GM12878 (cell line): ENCODE results near the gene IL3. TPM values are rescaled to one million over a fixed set of nuclear protein-coding genes. Genes with fewer than 3 reads are reported as not detected.

Experiments
- ATAC-seq: fragments of 200-7000 bp; cut with Tn5 transposase; 3 replicates; pipeline ENCODE4 v1.9.1; 2020; ENCODE audit warnings: mild to moderate bottlenecking, moderate library complexity
- BruUV-seq: library from RNA; stranded (reverse); fragments of 400-500 nt; replicated peaks from 2 replicates; lab custom pipeline; 2021; lab: Mats Ljungman, UMichigan
- CTCF ChIA-PET: fragments of 300-600 bp; sonication (Branson Sonifier 250); formaldehyde crosslinking; extraction: SDS; loops from one replicate; lab custom pipeline; 2021; ENCODE audit warnings: inconsistent platforms; lab: Yijun Ruan, JAX
- POLR2A ChIA-PET: fragments of 350-600 bp; formaldehyde crosslinking; extraction: SDS; loops from one replicate; lab custom pipeline; 2021; ENCODE audit warnings: inconsistent platforms; lab: Charles Lee
- RAD21 ChIA-PET: fragments of 300-600 bp; sonication (Branson Sonifier 250); formaldehyde crosslinking; loops from one replicate; lab custom pipeline; 2023; ENCODE audit warnings: antibody characterized with exemption; ENCODE audit not compliant: unreplicated experiment; lab: Charles Lee
- SMC1A ChIA-PET: fragments of 300-600 bp; sonication (Branson Sonifier 250); formaldehyde crosslinking; loops from one replicate; lab custom pipeline; 2023; ENCODE audit not compliant: unreplicated experiment, uncharacterized antibody; lab: Charles Lee
- DNase-seq: peaks from one replicate; pipeline ENCODE4 v3.0.0-alpha.2; 2011; ENCODE audit warnings: low read depth, low spot score
- FAIRE-seq: peaks from 3 replicates; lab custom pipeline; 2011; peaks lifted over from hg19 to GRCh38; lab: Jason Lieb, UNC
- H2AFZ ChIP-seq: 2 replicates; pipeline ENCODE4 v1.6.0; 2011; ENCODE audit warnings: low read depth, low read length, control low read depth; ENCODE audit not compliant: control insufficient read depth
- H3K27ac ChIP-seq: 2 replicates; pipeline ENCODE4 v1.5.1; 2011; ENCODE audit warnings: control low read depth; ENCODE audit not compliant: control insufficient read depth, insufficient read depth
- H3K27me3 ChIP-seq, 2 experiments: replicated peaks in 1 of 2; 2 replicates each; pipeline versions ENCODE4 v1.6.0 to v1.6.1; 2011; ENCODE audit warnings: low read length in 1 of 2; ENCODE audit not compliant: control insufficient read depth in 2 of 2, insufficient read depth in 2 of 2
- H3K36me3 ChIP-seq, 2 experiments: 2 replicates each; pipeline ENCODE4 v1.5.1; 2011; ENCODE audit warnings: low read length in 1 of 2; ENCODE audit not compliant: control insufficient read depth in 2 of 2, insufficient read depth in 2 of 2
- H3K4me1 ChIP-seq: 2 replicates; pipeline ENCODE4 v1.6.1; 2011; ENCODE audit warnings: mild to moderate bottlenecking, low read length, moderate library complexity, mixed read lengths; ENCODE audit not compliant: control insufficient read depth, insufficient read depth
- H3K4me2 ChIP-seq: 2 replicates; pipeline ENCODE4 v1.6.0; 2011; ENCODE audit warnings: control low read depth; ENCODE audit not compliant: control insufficient read depth, insufficient read depth
- H3K4me3 ChIP-seq: fragments of 200-600 bp; sonication (generic); 2 replicates; pipeline ENCODE4 v1.5.1; 2016
- H3K79me2 ChIP-seq: 2 replicates; pipeline ENCODE4 v1.6.0; 2011; ENCODE audit warnings: low read length; ENCODE audit not compliant: control insufficient read depth, insufficient read depth
- H3K9ac ChIP-seq: 2 replicates; pipeline ENCODE4 v1.8.0; 2011; ENCODE audit warnings: low read length, control low read depth, mixed read lengths; ENCODE audit not compliant: control insufficient read depth, insufficient read depth
- H3K9me3 ChIP-seq: replicated peaks from 3 replicates; pipeline ENCODE4 v1.5.1; 2011; ENCODE audit warnings: mild to moderate bottlenecking, low read length; ENCODE audit not compliant: control insufficient read depth, insufficient read depth
- H4K20me1 ChIP-seq: 2 replicates; pipeline ENCODE4 v1.6.0; 2011; ENCODE audit not compliant: control insufficient read depth, insufficient read depth
- KDM1A ChIP-seq: fragments of 200-600 bp; sonication (generic); IDR thresholded peaks from 2 replicates; pipeline ENCODE4 v1.6.1; 2016; ENCODE audit warnings: borderline replicate concordance
- ZBED1 ChIP-seq: IDR thresholded peaks from 2 replicates; pipeline ENCODE4 v1.6.1; 2016; ENCODE audit warnings: borderline replicate concordance
- ZNF24 ChIP-seq: fragments of 450-650 bp; IDR thresholded peaks from 2 replicates; pipeline ENCODE4 v1.6.1; 2017; ENCODE audit warnings: antibody characterized with exemption, mild to moderate bottlenecking
- WGBS: methylation state at CpG from one replicate; pipeline ENCODE4 v1.1.6; 2016; ENCODE audit warnings: low lambda C conversion rate; ENCODE audit not compliant: insufficient replicate concordance, insufficient coverage; ENCODE audit errors: missing lambda C conversion rate; 5-methylcytosine and 5-hydroxymethylcytosine counted together
- in situ Hi-C: fragments of 300-500 bp; cut with MboI; formaldehyde crosslinking; loops from 9 replicates; pipeline ENCODE4 v1.14.3; 2018; ENCODE audit warnings: mixed read lengths
- intact Hi-C: fragments of 100-400 bp; cut with micrococcal nuclease; formaldehyde crosslinking; loops from one replicate; pipeline ENCODE4 v1.14.2; 2022; ENCODE audit not compliant: unreplicated experiment
- polyA plus RNA-seq, 11 experiments: library from polyadenylated mRNA; depleted of rRNA in 4 of 11; unstranded in 6 of 11; stranded (reverse) in 5 of 11; fragments of >200 nt; fragmentation: Nextera tagmentation in 4 of 11; fragmentation: Illumina TruSeq in 1 of 11; extraction: Ambion mirVana in 4 of 11; extraction: Trizol in 1 of 11; gene quantifications; 1 replicate in 1 of 11; 2 replicates in 10 of 11; pipeline versions ENCODE4 v1.2.1 to v1.2.3, GENCODE V29; 2011 to 2016; ENCODE audit warnings: inconsistent platforms in 2 of 11, missing spikeins in 2 of 11, low read depth in 1 of 11
- total RNA-seq, 4 experiments: library from RNA; depleted of rRNA in 3 of 4; stranded (reverse); fragments of >200 nt in 3 of 4; fragmentation: Illumina TruSeq in 1 of 4; extraction: Trizol in 1 of 4; gene quantifications; 2 replicates each; pipeline versions ENCODE4 v1.2.1 to v1.2.3, GENCODE V29; 2013 to 2021
- TF ChIP-seq, protein P1 (sequence below), 3 experiments: IDR thresholded peaks in 2 of 3; conservative IDR thresholded peaks in 1 of 3; 2 replicates each; pipeline ENCODE4 v1.5.1; 2011; ENCODE audit warnings: low read depth in 3 of 3, low read length in 3 of 3, mild to moderate bottlenecking in 3 of 3, control low read depth in 2 of 3, moderate library complexity in 2 of 3, inconsistent platforms in 1 of 3, mixed read lengths in 1 of 3; ENCODE audit not compliant: control insufficient read depth in 2 of 3, insufficient read depth in 1 of 3; ENCODE audit errors: extremely low read depth in 1 of 3
- TF ChIP-seq, protein P2 (sequence below): fragments of 450-650 bp; formaldehyde crosslinking; IDR thresholded peaks from 2 replicates; pipeline ENCODE4 v1.5.0; 2022; ENCODE audit warnings: mild to moderate bottlenecking, missing genetic modification characterization

Gene IL3
- total and polyA plus RNA-seq, 10 of the 15 experiments (the other 5 are each of a cell fraction or from before 2014, with no cell fraction given), result not detected

DNA sequence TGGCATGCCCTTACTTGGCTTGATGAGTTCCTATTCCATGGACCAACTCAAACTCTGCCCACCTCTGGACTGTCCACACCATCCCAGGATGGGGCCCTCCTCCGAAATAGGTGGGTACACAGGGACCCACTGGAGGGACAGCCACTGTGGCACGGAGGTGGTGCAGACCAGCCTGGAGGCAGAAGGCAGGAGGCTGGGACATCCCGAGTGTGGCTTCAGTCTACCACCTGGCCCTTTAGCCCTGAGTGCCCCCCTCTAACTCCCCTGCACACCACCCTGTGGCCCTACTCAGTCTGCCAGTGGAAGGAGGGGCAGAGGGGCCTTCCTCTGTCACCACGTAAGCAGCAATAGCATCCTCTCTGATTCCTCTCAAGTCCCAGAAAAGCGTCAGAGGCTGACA lies 3.7 kb downstream of the IL3 start:
- no peaks in the 10 kb centered on the region; a peak in 1 of 4 replicates for H3K27me3 ChIP-seq
- SMC1A ChIA-PET, result interaction anchor here (0.6 to 2.7 kb wide), 7 partner anchors 68 to 474 kb away, joined by 3 to 6 read pairs (median 4); no protein-coding TSS in a partner anchor
- RAD21 ChIA-PET, result interaction anchor here (0.9 to 2.2 kb wide), 7 partner anchors 56 to 322 kb away, joined by 3 to 10 read pairs (median 4); no protein-coding TSS in a partner anchor
- H3K27ac ChIP-seq, result no peak overlapping the region
- no peaks in the 10 kb centered on the region for H3K9me3 ChIP-seq
- H3K4me3 ChIP-seq, result no peak overlapping the region
- POLR2A ChIA-PET, result no interaction called here
- DNase-seq (no peak), FAIRE-seq (no peak), ATAC-seq (no peak; the same call in 2 of the 3 replicates)
- H3K79me2 ChIP-seq, result no peaks in the 10 kb centered on the region
- H3K36me3 ChIP-seq, result no peaks in the 10 kb centered on the region
- no peak overlapping the region for H3K4me2 ChIP-seq
- in situ Hi-C loops, result no loop called here
- BruUV-seq, result no TSS peak
- TF ChIP-seq, protein P1, sequence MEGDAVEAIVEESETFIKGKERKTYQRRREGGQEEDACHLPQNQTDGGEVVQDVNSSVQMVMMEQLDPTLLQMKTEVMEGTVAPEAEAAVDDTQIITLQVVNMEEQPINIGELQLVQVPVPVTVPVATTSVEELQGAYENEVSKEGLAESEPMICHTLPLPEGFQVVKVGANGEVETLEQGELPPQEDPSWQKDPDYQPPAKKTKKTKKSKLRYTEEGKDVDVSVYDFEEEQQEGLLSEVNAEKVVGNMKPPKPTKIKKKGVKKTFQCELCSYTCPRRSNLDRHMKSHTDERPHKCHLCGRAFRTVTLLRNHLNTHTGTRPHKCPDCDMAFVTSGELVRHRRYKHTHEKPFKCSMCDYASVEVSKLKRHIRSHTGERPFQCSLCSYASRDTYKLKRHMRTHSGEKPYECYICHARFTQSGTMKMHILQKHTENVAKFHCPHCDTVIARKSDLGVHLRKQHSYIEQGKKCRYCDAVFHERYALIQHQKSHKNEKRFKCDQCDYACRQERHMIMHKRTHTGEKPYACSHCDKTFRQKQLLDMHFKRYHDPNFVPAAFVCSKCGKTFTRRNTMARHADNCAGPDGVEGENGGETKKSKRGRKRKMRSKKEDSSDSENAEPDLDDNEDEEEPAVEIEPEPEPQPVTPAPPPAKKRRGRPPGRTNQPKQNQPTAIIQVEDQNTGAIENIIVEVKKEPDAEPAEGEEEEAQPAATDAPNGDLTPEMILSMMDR (IDR thresholded peaks at IDR 0.05 in 2 of 3, conservative IDR thresholded peaks at IDR 0.05 in 1 of 3; ENCODE audit: control insufficient read depth in 2 of 3, extremely low read depth in 1 of 3, insufficient read depth in 1 of 3, low read depth in 3 of 3, low read length in 3 of 3), result peak in 1 of 3 experiments; percentile 2; a peak in 1 of 6 replicates
- TF ChIP-seq ZNF24, result no peak
- TF ChIP-seq, protein P2, sequence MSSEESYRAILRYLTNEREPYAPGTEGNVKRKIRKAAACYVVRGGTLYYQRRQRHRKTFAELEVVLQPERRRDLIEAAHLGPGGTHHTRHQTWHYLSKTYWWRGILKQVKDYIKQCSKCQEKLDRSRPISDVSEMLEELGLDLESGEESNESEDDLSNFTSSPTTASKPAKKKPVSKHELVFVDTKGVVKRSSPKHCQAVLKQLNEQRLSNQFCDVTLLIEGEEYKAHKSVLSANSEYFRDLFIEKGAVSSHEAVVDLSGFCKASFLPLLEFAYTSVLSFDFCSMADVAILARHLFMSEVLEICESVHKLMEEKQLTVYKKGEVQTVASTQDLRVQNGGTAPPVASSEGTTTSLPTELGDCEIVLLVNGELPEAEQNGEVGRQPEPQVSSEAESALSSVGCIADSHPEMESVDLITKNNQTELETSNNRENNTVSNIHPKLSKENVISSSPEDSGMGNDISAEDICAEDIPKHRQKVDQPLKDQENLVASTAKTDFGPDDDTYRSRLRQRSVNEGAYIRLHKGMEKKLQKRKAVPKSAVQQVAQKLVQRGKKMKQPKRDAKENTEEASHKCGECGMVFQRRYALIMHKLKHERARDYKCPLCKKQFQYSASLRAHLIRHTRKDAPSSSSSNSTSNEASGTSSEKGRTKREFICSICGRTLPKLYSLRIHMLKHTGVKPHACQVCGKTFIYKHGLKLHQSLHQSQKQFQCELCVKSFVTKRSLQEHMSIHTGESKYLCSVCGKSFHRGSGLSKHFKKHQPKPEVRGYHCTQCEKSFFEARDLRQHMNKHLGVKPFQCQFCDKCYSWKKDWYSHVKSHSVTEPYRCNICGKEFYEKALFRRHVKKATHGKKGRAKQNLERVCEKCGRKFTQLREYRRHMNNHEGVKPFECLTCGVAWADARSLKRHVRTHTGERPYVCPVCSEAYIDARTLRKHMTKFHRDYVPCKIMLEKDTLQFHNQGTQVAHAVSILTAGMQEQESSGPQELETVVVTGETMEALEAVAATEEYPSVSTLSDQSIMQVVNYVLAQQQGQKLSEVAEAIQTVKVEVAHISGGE (CRISPR knock-in tag), result no peak
- TF ChIP-seq KDM1A, result no peak
- no peak for TF ChIP-seq ZBED1
- TF ChIP-seq, all 136 proteins: peak for 1
- H3K4me1 ChIP-seq, result no peaks in the 10 kb centered on the region; the same call in 1 of the 2 replicates
- CTCF ChIA-PET, result interaction anchor here (0.6 to 5.5 kb wide), 19 partner anchors 10 to 642 kb away, joined by 3 to 72 read pairs (median 4); partner anchors contain the start of gene CSF2
- WGBS, result 29% methylated on average over 5 of the region's 5 CpGs
- H4K20me1 ChIP-seq, result peaks cover 5% of the 10 kb centered on the region; the same call in 1 of the 2 replicates
- H2AFZ ChIP-seq, result no peak overlapping the region
- no peak overlapping the region for H3K9ac ChIP-seq
- intact Hi-C loops, result loop anchor here (1.0 to 5.0 kb wide), 7 partner anchors 39 to 437 kb away; no protein-coding TSS in a partner anchor
